Gastrocnemius medialis (tissue), 4 donors: ENCODE results near the gene AGBL1.

Experiments
- CTCF ChIP-seq, 5 experiments: fragments of 450-650 bp in 3 of 5; fragments of 200-600 bp in 2 of 5; sonication (generic) in 2 of 5; IDR thresholded peaks in 4 of 5; conservative IDR thresholded peaks in 1 of 5; 1 replicate in 4 of 5; 2 replicates in 1 of 5; pipeline ENCODE4 v1.5.1; 2016 to 2019; ENCODE audit warnings: antibody characterized with exemption in 5 of 5, mild to moderate bottlenecking in 3 of 5, moderate library complexity in 3 of 5
- POLR2A ChIP-seq, 2 donors: fragments of 450-650 bp; IDR thresholded peaks; one replicate each; pipeline ENCODE4 v1.6.1; 2017; ENCODE audit warnings: antibody characterized with exemption in 2 of 2, mild to moderate bottlenecking in 2 of 2, moderate library complexity in 2 of 2

- no peak for TF ChIP-seq CTCF (IDR thresholded peaks at IDR 0.05 in 4 of 5, conservative IDR thresholded peaks at IDR 0.05 in 1 of 5)
- no peak for TF ChIP-seq POLR2A (IDR thresholded peaks at IDR 0.05)
These were observed 675.2 kb downstream of the AGBL1 start for GRCh38 chr15:86754846-86755245.
